Fibroblast of skin of back (primary cell): ENCODE data around the gene WDR59.
A peak's percentile ranks its signal among the peaks of the same experiment; 100 is the strongest.

Source experiments
- DNase-seq: peaks from one replicate; pipeline ENCODE4 v3.0.0-alpha.2; 2013

Gene WDR59

GRCh38 chr16:74903120-74903519 lies 81.8 kb downstream of the WDR59 start:
- DNase-seq = no peak

- no peak for DNase-seq
Observed at GRCh38 chr16:74902161-74902560, 82.8 kb downstream of the WDR59 start.

- peak; percentile 1 for DNase-seq
Observed at GRCh38 chr16:74901606-74902005, 83.3 kb downstream of the WDR59 start.

GRCh38 chr16:74899816-74900215 lies 85.1 kb downstream of the WDR59 start:
- DNase-seq = no peak

GRCh38 chr16:74898659-74899058 lies 86.3 kb downstream of the WDR59 start:
- DNase-seq = no peak

GRCh38 chr16:74896389-74897370 lies 88.2 kb downstream of the WDR59 start:
- DNase-seq = peak; percentile 68

- DNase-seq = no peak
Observed at GRCh38 chr16:74893541-74893940, 91.4 kb downstream of the WDR59 start.

- DNase-seq = no peak
Observed at GRCh38 chr16:74892574-74893461, 92.1 kb downstream of the WDR59 start.

- DNase-seq = no peak
Observed at GRCh38 chr16:74888888-74889287, 96.0 kb downstream of the WDR59 start.

- DNase-seq = no peak
Observed at GRCh38 chr16:74888232-74888862, 96.6 kb downstream of the WDR59 start.

GRCh38 chr16:74887084-74887483 lies 97.8 kb downstream of the WDR59 start:
- no peak for DNase-seq

- DNase-seq = no peak
Observed at GRCh38 chr16:74877706-74878105, 107.2 kb downstream of the WDR59 start.

GRCh38 chr16:74874912-74875546 lies 109.9 kb downstream of the WDR59 start:
- DNase-seq = no peak

- no peak for DNase-seq
Observed at GRCh38 chr16:74874123-74874522, 110.8 kb downstream of the WDR59 start.

GRCh38 chr16:74872302-74872701 lies 112.6 kb downstream of the WDR59 start:
- DNase-seq = no peak

- DNase-seq = no peak
Observed at GRCh38 chr16:74871608-74872007, 113.3 kb downstream of the WDR59 start.

- peak; percentile 49 for DNase-seq
Observed at GRCh38 chr16:74868501-74868900, 116.4 kb downstream of the WDR59 start.

- DNase-seq = no peak
Observed at GRCh38 chr16:74868035-74868434, 116.9 kb downstream of the WDR59 start.

- DNase-seq = no peak
Observed at GRCh38 chr16:74867281-74867849, 117.6 kb downstream of the WDR59 start.

- no peak for DNase-seq
Observed at GRCh38 chr16:74865922-74866598, 118.9 kb downstream of the WDR59 start.

GRCh38 chr16:74862743-74863244 lies 122.1 kb downstream of the WDR59 start:
- peak; percentile 35 for DNase-seq
